BLaER1 treated with 17β-estradiol and CSF1 and Interleukin-3, amounts not matched to agents 10 nM and 100 nM (cell line): ENCODE measurements around the gene SIK3.

ENCODE experiments used
- H3K27ac ChIP-seq, 11 experiments: shearing (Covaris generic); formaldehyde crosslinking; 2 replicates each; pipeline ENCODE4 v1.8.1; 2022
- H3K27me3 ChIP-seq, 11 experiments: shearing (Covaris generic); formaldehyde crosslinking; 2 replicates each; pipeline ENCODE4 v1.8.1; 2022
- H3K36me3 ChIP-seq, 11 experiments: shearing (Covaris generic); formaldehyde crosslinking; 2 replicates each; pipeline ENCODE4 v1.8.1; 2022
- H3K4me1 ChIP-seq, 10 experiments: shearing (Covaris generic); formaldehyde crosslinking; 2 replicates each; pipeline ENCODE4 v1.8.1; 2022
- H3K4me2 ChIP-seq, 11 experiments: shearing (Covaris generic); formaldehyde crosslinking; 2 replicates each; pipeline ENCODE4 v1.8.1; 2022
- H3K4me3 ChIP-seq, 10 experiments: shearing (Covaris generic); formaldehyde crosslinking; 2 replicates each; pipeline ENCODE4 v1.8.1; 2022
- H3K9ac ChIP-seq, 11 experiments: shearing (Covaris generic); formaldehyde crosslinking; 2 replicates each; pipeline ENCODE4 v1.8.1; 2022
- H3K9me3 ChIP-seq, 11 experiments: shearing (Covaris generic); formaldehyde crosslinking; replicated peaks in 1 of 11; 2 replicates each; pipeline ENCODE4 v1.8.1; 2022
- H4K20me1 ChIP-seq, 11 experiments: shearing (Covaris generic); formaldehyde crosslinking; 2 replicates each; pipeline ENCODE4 v1.8.1; 2022
- Cebpa-rat ChIP-seq, 11 experiments: shearing (Covaris generic); IDR thresholded peaks; 2 replicates each; pipeline ENCODE4 v1.8.1; 2022

SIK3 gene

GRCh38 chr11:116892374-116892773 is 205.9 kb downstream of the SIK3 start:
- Histone ChIP-seq H3K36me3 (peaks cover 38 to 100% (median 76%) of the 10 kb centered on the region in 11 experiments), H3K4me3 (no peak overlapping the region), H3K4me2 (no peak overlapping the region), H3K27ac (no peak overlapping the region), H4K20me1 (no peaks in the 10 kb centered on the region), H3K9ac (no peak overlapping the region), H3K27me3 (no peaks in the 10 kb centered on the region), H3K4me1 (peaks cover 0 to 33% (median 8%) of the 10 kb centered on the region in 10 experiments; a peak in 12 of 20 replicates), H3K9me3 (no peaks in the 10 kb centered on the region)
- no peak for TF ChIP-seq Cebpa-rat (IDR thresholded peaks at IDR 0.05)

- Histone ChIP-seq H3K9me3 (no peaks in the 10 kb centered on the region), H4K20me1 (no peaks in the 10 kb centered on the region), H3K27me3 (no peaks in the 10 kb centered on the region), H3K9ac (no peak overlapping the region), H3K4me3 (no peak overlapping the region), H3K27ac (no peak overlapping the region), H3K4me1 (peaks cover 0 to 33% (median 8%) of the 10 kb centered on the region in 10 experiments; a peak in 12 of 20 replicates), H3K4me2 (no peak overlapping the region), H3K36me3 (peaks cover 33 to 99% (median 76%) of the 10 kb centered on the region in 11 experiments)
- TF ChIP-seq Cebpa-rat (IDR thresholded peaks at IDR 0.05), result no peak
Observed at GRCh38 chr11:116891746-116892145, 206.5 kb downstream of the SIK3 start.

- Histone ChIP-seq H3K9ac (no peak overlapping the region), H3K4me1 (peaks cover 0 to 22% (median 8%) of the 10 kb centered on the region in 10 experiments; a peak in 12 of 20 replicates), H3K27me3 (no peaks in the 10 kb centered on the region), H3K36me3 (peaks cover 21 to 97% (median 76%) of the 10 kb centered on the region in 11 experiments), H3K27ac (no peak overlapping the region), H3K9me3 (no peaks in the 10 kb centered on the region), H4K20me1 (no peaks in the 10 kb centered on the region), H3K4me3 (no peak overlapping the region), H3K4me2 (no peak overlapping the region)
- TF ChIP-seq Cebpa-rat (IDR thresholded peaks at IDR 0.05), result no peak
Observed at GRCh38 chr11:116890607-116891006, 207.6 kb downstream of the SIK3 start.

GRCh38 chr11:116890193-116890592 is 208.0 kb downstream of the SIK3 start:
- no peaks in the 10 kb centered on the region for H3K9me3 ChIP-seq
- no peak overlapping the region for H3K4me2 ChIP-seq
- H3K9ac ChIP-seq, result no peak overlapping the region; a peak in 1 of 22 replicates
- peaks cover 0 to 18% (median 8%) of the 10 kb centered on the region in 10 experiments; a peak in 11 of 20 replicates for H3K4me1 ChIP-seq
- no peak overlapping the region for H3K4me3 ChIP-seq
- H3K36me3 ChIP-seq, result peaks cover 20 to 94% (median 72%) of the 10 kb centered on the region in 11 experiments
- H3K27ac ChIP-seq, result 0 out of 22 replicates have a peak overlapping the region, but pooled peaks of 1 of the 11 experiments have one; percentile 1
- TF ChIP-seq Cebpa-rat (IDR thresholded peaks at IDR 0.05), result no peak
- no peaks in the 10 kb centered on the region for H3K27me3 ChIP-seq
- H4K20me1 ChIP-seq, result no peaks in the 10 kb centered on the region

GRCh38 chr11:116888884-116889549 is 209.2 kb downstream of the SIK3 start:
- Histone ChIP-seq H3K4me2 (no peak overlapping the region), H3K9me3 (no peaks in the 10 kb centered on the region), H3K27me3 (no peaks in the 10 kb centered on the region), H3K27ac (no peak overlapping the region), H3K4me3 (no peak overlapping the region), H4K20me1 (no peaks in the 10 kb centered on the region), H3K9ac (no peak overlapping the region), H3K36me3 (peaks cover 16 to 93% (median 60%) of the 10 kb centered on the region in 11 experiments; a peak in 21 of 22 replicates), H3K4me1 (peaks cover 0 to 13% (median 8%) of the 10 kb centered on the region in 10 experiments; a peak in 8 of 20 replicates)
- no peak for TF ChIP-seq Cebpa-rat (IDR thresholded peaks at IDR 0.05)

GRCh38 chr11:116888024-116888423 is 210.2 kb downstream of the SIK3 start:
- H3K4me1 ChIP-seq, result peaks cover 0 to 13% (median 8%) of the 10 kb centered on the region in 10 experiments; a peak in 8 of 20 replicates
- H3K27me3 ChIP-seq, result no peaks in the 10 kb centered on the region
- H3K27ac ChIP-seq, result no peak overlapping the region
- H3K4me3 ChIP-seq, result no peak overlapping the region
- H3K9ac ChIP-seq, result no peak overlapping the region
- no peaks in the 10 kb centered on the region; a peak in 1 of 22 replicates for H4K20me1 ChIP-seq
- H3K36me3 ChIP-seq, result peaks cover 6 to 88% (median 50%) of the 10 kb centered on the region in 11 experiments; a peak in 21 of 22 replicates
- TF ChIP-seq Cebpa-rat (IDR thresholded peaks at IDR 0.05), result no peak
- H3K4me2 ChIP-seq, result no peak overlapping the region
- H3K9me3 ChIP-seq, result no peaks in the 10 kb centered on the region

- H3K27me3 ChIP-seq, result no peaks in the 10 kb centered on the region
- H3K9ac ChIP-seq, result no peak overlapping the region
- TF ChIP-seq Cebpa-rat (IDR thresholded peaks at IDR 0.05), result no peak
- no peak overlapping the region for H3K27ac ChIP-seq
- H3K4me2 ChIP-seq, result no peak overlapping the region
- H3K9me3 ChIP-seq, result no peaks in the 10 kb centered on the region
- peaks cover 0 to 12% (median 7%) of the 10 kb centered on the region in 10 experiments; a peak in 8 of 20 replicates for H3K4me1 ChIP-seq
- H4K20me1 ChIP-seq, result no peaks in the 10 kb centered on the region; a peak in 2 of 22 replicates
- H3K36me3 ChIP-seq, result peaks cover 0 to 87% (median 37%) of the 10 kb centered on the region in 11 experiments; a peak in 17 of 22 replicates
- H3K4me3 ChIP-seq, result no peak overlapping the region
Observed at GRCh38 chr11:116885951-116886655, 212.1 kb downstream of the SIK3 start.

GRCh38 chr11:116882386-116882785 is 215.8 kb downstream of the SIK3 start:
- Histone ChIP-seq H3K27me3 (no peaks in the 10 kb centered on the region), H3K9ac (no peak overlapping the region), H3K4me3 (no peak overlapping the region), H3K36me3 (peaks cover 0 to 63% (median 14%) of the 10 kb centered on the region in 11 experiments; a peak in 14 of 22 replicates), H3K27ac (no peak overlapping the region), H3K4me2 (no peak overlapping the region), H4K20me1 (no peaks in the 10 kb centered on the region; a peak in 2 of 22 replicates), H3K4me1 (peaks cover 0 to 5% (median 0%) of the 10 kb centered on the region in 10 experiments; a peak in 1 of 20 replicates), H3K9me3 (no peaks in the 10 kb centered on the region)
- TF ChIP-seq Cebpa-rat (IDR thresholded peaks at IDR 0.05), result no peak

GRCh38 chr11:116881143-116881542 is 217.1 kb downstream of the SIK3 start:
- Histone ChIP-seq H3K9ac (no peak overlapping the region), H3K36me3 (peaks cover 0 to 63% (median 18%) of the 10 kb centered on the region in 11 experiments; a peak in 18 of 22 replicates), H3K27me3 (no peaks in the 10 kb centered on the region), H3K4me1 (peaks cover 0 to 9% (median 4%) of the 10 kb centered on the region in 10 experiments; a peak in 4 of 20 replicates), H3K4me2 (no peak overlapping the region), H3K4me3 (no peak overlapping the region), H3K9me3 (no peaks in the 10 kb centered on the region), H4K20me1 (no peaks in the 10 kb centered on the region; a peak in 3 of 22 replicates), H3K27ac (no peak overlapping the region)
- TF ChIP-seq Cebpa-rat (IDR thresholded peaks at IDR 0.05), result no peak
